Adrenal gland (tissue), 12 donors: ENCODE results near the gene ERCC5. TPM values are rescaled to one million over a fixed set of nuclear protein-coding genes. Genes with fewer than 3 reads are reported as not detected.

Experiments
- DNase-seq, 7 donors: peaks; one replicate each; pipeline ENCODE4 v3.0.0-alpha.2; 2019 to 2020
- H3K27ac ChIP-seq, 5 donors: fragments of 200-600 bp; sonication (generic) in 4 of 5; 1 replicate in 3 of 5; 2 replicates in 2 of 5; pipeline versions ENCODE4 v1.5.1 to v1.8.0; 2016 to 2020; ENCODE audit warnings: mild to moderate bottlenecking in 1 of 5
- H3K27me3 ChIP-seq: fragments of 200-600 bp; 2 replicates; pipeline ENCODE4 v1.8.0; 2021
- H3K36me3 ChIP-seq, 2 donors: fragments of 200-600 bp; replicated peaks in 1 of 2; 1 replicate in 1 of 2; 2 replicates in 1 of 2; pipeline versions ENCODE4 v1.5.1 to v1.8.0; 2018 to 2022
- H3K4me1 ChIP-seq, 2 donors: fragments of 200-600 bp; replicated peaks in 1 of 2; 1 replicate in 1 of 2; 2 replicates in 1 of 2; pipeline versions ENCODE4 v1.5.1 to v1.8.0; 2018 to 2021
- H3K4me3 ChIP-seq, 4 donors: fragments of 200-600 bp; sonication (generic) in 3 of 4; one replicate each; pipeline ENCODE4 v1.5.1; 2016 to 2018
- H3K9me3 ChIP-seq, 3 donors: fragments of 200-600 bp; sonication (generic) in 1 of 3; replicated peaks in 1 of 3; 1 replicate in 2 of 3; 2 replicates in 1 of 3; pipeline versions ENCODE4 v1.5.1 to v1.8.0; 2016 to 2021
- POLR2A ChIP-seq, 2 donors: fragments of 450-650 bp; IDR thresholded peaks; one replicate each; pipeline ENCODE4 v1.6.1; 2017; ENCODE audit warnings: antibody characterized with exemption in 2 of 2, mild to moderate bottlenecking in 2 of 2, moderate library complexity in 1 of 2
- WGBS, 4 donors: extraction: QIAGEN DNeasy Blood & Tissue Kit in 2 of 4; methylation state at CpG; one replicate each; pipeline versions ENCODE4 v1.1.5 to v1.1.7; 2013 to 2017; 5-methylcytosine and 5-hydroxymethylcytosine counted together
- intact Hi-C, 2 donors: fragments of 100-400 bp; cut with DNase I; formaldehyde crosslinking; loops; one replicate each; pipeline versions ENCODE4 v1.14.1 to v1.15.0; 2022 to 2023
- polyA plus RNA-seq, 3 donors: library from polyadenylated mRNA; stranded (reverse); fragments of 200-250 nt in 2 of 3; fragments of 350-450 nt in 1 of 3; fragmentation: Illumina TruSeq in 1 of 3; extraction: RNeasy Lipid Tissue Mini Kit (QIAGEN cat#74804) in 1 of 3; gene quantifications; one replicate each; pipeline ENCODE4 v1.2.3, GENCODE V29; 2013 to 2014
- total RNA-seq, 9 donors: library from RNA; depleted of rRNA in 4 of 9; stranded (reverse); fragments of >200 nt in 4 of 9; fragments of 120-200 nt in 1 of 9; fragmentation: NEBNext Ultra II Directional in 1 of 9; extraction: Animal tissue kit (Norgen Biotek cat#: 25700) in 1 of 9; gene quantifications; one replicate each; pipeline versions ENCODE4 v1.1.0 to v1.2.4, GENCODE V29; 2013 to 2023
- TF ChIP-seq, protein P1 (sequence below), 6 experiments: fragments of 450-650 bp in 4 of 6; fragments of 200-600 bp in 2 of 6; sonication (generic) in 1 of 6; IDR thresholded peaks; 1 replicate in 5 of 6; 2 replicates in 1 of 6; pipeline versions ENCODE4 v1.5.1 to v1.8.0; 2016 to 2021; ENCODE audit warnings: antibody characterized with exemption in 6 of 6, mild to moderate bottlenecking in 2 of 6, moderate library complexity in 1 of 6
- donor health status: healthy with polysubstance abuse.
- donor health status: Bipolar disorder and iron deficiency.
- donor health status: DM: yes; HTN: yes; CAD: no.
- donor health status: DM: no; HTN: no; CAD: no.
- donor health status: DM: no; HTN: no; CAD: no.
- donor health status: DM: yes; HTN: yes; CAD: no.

ERCC5 gene
- total and polyA plus RNA-seq, 12 donors, result 37.8 to 185 (median 64.6) TPM

DNA sequence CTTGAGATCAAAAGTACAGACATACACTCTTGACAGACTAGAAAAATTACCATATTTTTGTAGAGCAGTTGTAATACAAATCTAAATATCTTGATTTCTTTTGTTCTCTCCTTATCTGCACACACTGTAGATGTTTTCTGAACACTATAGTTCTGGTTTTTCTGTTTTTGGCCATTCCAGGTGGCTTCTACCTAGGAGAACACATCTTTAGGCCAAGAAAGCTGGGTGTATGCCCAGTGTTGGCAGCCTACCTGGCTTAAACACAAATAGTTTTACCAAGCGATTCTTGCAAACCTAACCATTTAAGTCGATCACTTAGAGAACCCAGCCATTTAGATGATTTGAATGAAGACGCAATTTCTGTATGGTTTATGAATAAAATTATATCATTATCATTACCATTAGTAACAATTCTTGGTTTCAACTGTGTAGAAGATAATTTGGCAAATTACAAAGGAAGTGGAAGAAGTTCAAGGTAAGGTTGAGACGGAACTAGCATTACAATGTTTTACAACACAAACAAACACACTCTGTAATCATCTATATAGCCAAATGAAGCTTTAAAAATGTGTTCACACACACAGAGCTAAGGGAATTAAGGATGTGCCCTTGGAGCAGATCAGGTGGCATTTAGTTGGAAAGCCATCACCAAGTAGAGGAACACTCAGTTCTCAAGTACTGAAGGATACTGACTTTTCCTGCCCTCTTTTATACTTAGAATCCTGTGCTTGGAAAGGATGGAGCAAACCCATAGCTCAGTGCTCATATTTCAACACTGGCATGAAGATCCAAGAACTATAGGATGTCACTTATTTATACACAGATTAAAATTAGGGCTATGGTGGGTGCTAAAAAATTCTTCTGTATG is 36.2 kb downstream of the ERCC5 start:
- H3K4me3 ChIP-seq, result no peak overlapping the region
- TF ChIP-seq, protein P1, sequence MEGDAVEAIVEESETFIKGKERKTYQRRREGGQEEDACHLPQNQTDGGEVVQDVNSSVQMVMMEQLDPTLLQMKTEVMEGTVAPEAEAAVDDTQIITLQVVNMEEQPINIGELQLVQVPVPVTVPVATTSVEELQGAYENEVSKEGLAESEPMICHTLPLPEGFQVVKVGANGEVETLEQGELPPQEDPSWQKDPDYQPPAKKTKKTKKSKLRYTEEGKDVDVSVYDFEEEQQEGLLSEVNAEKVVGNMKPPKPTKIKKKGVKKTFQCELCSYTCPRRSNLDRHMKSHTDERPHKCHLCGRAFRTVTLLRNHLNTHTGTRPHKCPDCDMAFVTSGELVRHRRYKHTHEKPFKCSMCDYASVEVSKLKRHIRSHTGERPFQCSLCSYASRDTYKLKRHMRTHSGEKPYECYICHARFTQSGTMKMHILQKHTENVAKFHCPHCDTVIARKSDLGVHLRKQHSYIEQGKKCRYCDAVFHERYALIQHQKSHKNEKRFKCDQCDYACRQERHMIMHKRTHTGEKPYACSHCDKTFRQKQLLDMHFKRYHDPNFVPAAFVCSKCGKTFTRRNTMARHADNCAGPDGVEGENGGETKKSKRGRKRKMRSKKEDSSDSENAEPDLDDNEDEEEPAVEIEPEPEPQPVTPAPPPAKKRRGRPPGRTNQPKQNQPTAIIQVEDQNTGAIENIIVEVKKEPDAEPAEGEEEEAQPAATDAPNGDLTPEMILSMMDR (IDR thresholded peaks at IDR 0.05), result no peak
- no peak for TF ChIP-seq POLR2A (IDR thresholded peaks at IDR 0.05)
- intact Hi-C loops, result no loop called here
- H3K27me3 ChIP-seq, result no peaks in the 10 kb centered on the region
- DNase-seq, result no peak
- H3K4me1 ChIP-seq, result no peaks in the 10 kb centered on the region
- H3K9me3 ChIP-seq, result no peaks in the 10 kb centered on the region
- no peaks in the 10 kb centered on the region for H3K36me3 ChIP-seq
- WGBS, 4 donors, result 84 to 92% (median 89%) methylated on average over 4 of the region's 4 CpGs
- no peak overlapping the region for H3K27ac ChIP-seq

DNA sequence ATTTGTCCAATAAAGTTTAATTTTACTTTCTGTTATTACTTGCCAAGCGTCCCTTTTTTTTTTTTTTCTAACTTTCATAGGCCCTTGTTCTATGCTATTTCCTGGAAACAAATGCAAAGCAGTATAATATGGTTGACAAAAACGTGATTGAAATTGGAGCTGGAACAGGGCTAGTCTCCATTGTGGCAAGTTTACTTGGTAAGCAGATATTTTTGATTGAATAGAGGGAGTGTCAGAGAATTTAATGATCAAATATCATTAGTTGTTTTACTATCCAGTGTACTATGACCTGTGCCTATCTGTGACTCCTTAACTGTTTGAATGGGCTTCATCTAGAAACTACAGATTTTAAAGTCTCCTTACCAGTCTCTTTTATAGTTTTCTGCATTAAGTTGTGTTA is 46.7 kb downstream of the ERCC5 start:
- TF ChIP-seq, protein P1 (IDR thresholded peaks at IDR 0.05), result no peak
- TF ChIP-seq POLR2A (IDR thresholded peaks at IDR 0.05), result no peak
- H3K9me3 ChIP-seq, result no peaks in the 10 kb centered on the region
- no peaks in the 10 kb centered on the region for H3K36me3 ChIP-seq
- no peak overlapping the region for H3K4me3 ChIP-seq
- H3K27me3 ChIP-seq, result no peaks in the 10 kb centered on the region
- intact Hi-C loops, result no loop called here
- H3K4me1 ChIP-seq, result no peaks in the 10 kb centered on the region
- no peak for DNase-seq
- WGBS, 4 donors, result 64 to 75% (median 70%) methylated on average over 2 of the region's 2 CpGs
- no peak overlapping the region for H3K27ac ChIP-seq

DNA sequence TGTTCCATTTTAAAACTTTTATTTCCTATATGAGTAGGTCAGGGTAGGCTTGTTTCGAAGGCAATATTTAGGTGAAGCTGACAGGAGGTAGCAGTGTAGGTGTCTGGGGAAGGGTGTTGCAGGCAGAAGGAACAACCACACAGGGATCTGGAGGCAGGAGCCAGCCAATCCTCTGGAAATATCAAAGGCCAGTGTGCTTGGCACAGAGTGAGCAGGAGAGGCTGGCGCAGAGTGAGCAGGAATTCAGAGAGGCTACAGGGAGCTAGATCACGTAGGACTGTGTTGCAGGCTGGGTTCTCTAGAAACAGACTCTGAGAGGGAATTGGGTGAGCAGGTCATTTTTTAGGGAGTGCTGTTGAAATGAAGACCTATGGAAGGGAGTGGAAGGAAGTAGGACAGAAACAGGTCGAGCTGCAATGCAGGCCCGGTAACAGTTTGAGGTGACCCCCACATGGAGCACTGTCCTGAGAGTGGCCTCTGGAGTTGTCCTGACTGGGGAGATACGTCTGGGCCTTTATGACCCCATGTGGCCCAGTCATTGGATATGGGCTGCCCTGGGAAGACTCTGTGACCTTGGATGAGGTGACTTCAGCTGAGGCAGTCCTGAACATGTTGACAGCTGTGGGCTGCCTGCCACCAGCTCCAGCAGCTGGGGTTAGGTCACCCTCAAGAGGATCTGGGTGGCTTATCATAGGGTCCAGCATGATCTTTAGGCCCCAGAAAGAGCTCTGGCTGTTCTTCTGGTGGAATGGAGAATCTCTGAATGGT is 51.7 kb downstream of the ERCC5 start:
- Histone ChIP-seq H3K27ac (no peak overlapping the region), H3K9me3 (no peaks in the 10 kb centered on the region), H3K36me3 (no peaks in the 10 kb centered on the region), H3K4me1 (no peaks in the 10 kb centered on the region), H3K4me3 (no peak overlapping the region), H3K27me3 (no peaks in the 10 kb centered on the region)
- DNase-seq, result peak in 6 of 7 donors; percentile 21 to 73 (median 50)
- TF ChIP-seq, protein P1 (IDR thresholded peaks at IDR 0.05), result no peak
- no peak for TF ChIP-seq POLR2A (IDR thresholded peaks at IDR 0.05)
- intact Hi-C loops, result no loop called here
- 85 to 95% (median 87%) methylated on average over 5 to 6 of the region's 6 CpGs for WGBS, 4 donors

DNA sequence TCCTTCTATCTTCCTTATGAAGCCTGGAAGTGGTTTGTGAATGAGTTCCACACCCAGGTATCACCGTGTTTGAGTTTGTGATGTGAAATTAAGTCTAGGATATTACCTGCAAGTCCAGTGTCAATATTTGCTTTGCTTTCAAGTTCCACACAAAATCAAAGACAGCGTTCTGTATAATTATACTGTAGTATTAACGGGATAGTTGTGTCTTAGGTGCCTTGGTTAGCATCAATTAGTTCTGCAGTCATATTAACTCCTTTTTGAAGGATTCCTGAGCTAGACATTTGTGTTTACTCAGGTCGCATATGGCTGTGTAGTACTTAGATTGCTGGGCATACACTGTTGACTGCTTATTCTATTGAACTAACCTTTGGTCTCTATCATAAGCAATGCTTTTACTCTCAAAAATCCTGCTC is 54.4 kb downstream of the ERCC5 start:
- Histone ChIP-seq H3K4me1 (no peaks in the 10 kb centered on the region), H3K4me3 (no peak overlapping the region), H3K36me3 (no peaks in the 10 kb centered on the region), H3K9me3 (no peaks in the 10 kb centered on the region), H3K27ac (no peak overlapping the region), H3K27me3 (no peaks in the 10 kb centered on the region)
- no peak for DNase-seq
- TF ChIP-seq, protein P1 (IDR thresholded peaks at IDR 0.05), result no peak
- TF ChIP-seq POLR2A (IDR thresholded peaks at IDR 0.05), result no peak
- intact Hi-C loops, result no loop called here
- 86 to 92% (median 90%) methylated on average over 4 of the region's 4 CpGs for WGBS, 4 donors
